NB4 (cell line): Measurements from ENCODE around the gene TASOR2.
A peak's percentile ranks its signal among the peaks of the same experiment; 100 is the strongest.

Experiments
- DNase-seq: peaks from one replicate; pipeline ENCODE4 v3.0.0; 2010; ENCODE audit warnings: low read depth
- H3K4me3 ChIP-seq: one replicate; pipeline ENCODE4 v1.5.1; 2011; ENCODE audit warnings: mild to moderate bottlenecking, low read depth, low read length, moderate library complexity
- MAX ChIP-seq: IDR thresholded peaks from 2 replicates; pipeline ENCODE4 v1.6.1; 2011; ENCODE audit warnings: low read depth, low read length
- MYC ChIP-seq: IDR thresholded peaks from 2 replicates; pipeline ENCODE4 v1.6.1; 2011; ENCODE audit warnings: low read depth, low read length
- POLR2A ChIP-seq: IDR thresholded peaks from 2 replicates; pipeline ENCODE4 v1.6.1; 2011; ENCODE audit warnings: mild to moderate bottlenecking; ENCODE audit not compliant: insufficient read length; ENCODE audit errors: extremely low read depth
- TF ChIP-seq, protein P1 (sequence below): IDR thresholded peaks from one replicate; pipeline ENCODE4 v1.5.1; 2012; ENCODE audit warnings: low read depth, low read length

The TASOR2 gene

GRCh38 chr10:5684318-5684970 is at the start of gene TASOR2:
Gene TASOR2, plus strand, starts transcription at chr10:5684838. Its CDS starts 35,805 bp downstream, at chr10:5720643.
- peak; percentile 95 for DNase-seq
- peak within 1 kb of the TSS; percentile 90 for H3K4me3 ChIP-seq
- TF ChIP-seq POLR2A (no peak), MAX (peak; percentile 96), MYC (peak; percentile 73)
- TF ChIP-seq, protein P1, sequence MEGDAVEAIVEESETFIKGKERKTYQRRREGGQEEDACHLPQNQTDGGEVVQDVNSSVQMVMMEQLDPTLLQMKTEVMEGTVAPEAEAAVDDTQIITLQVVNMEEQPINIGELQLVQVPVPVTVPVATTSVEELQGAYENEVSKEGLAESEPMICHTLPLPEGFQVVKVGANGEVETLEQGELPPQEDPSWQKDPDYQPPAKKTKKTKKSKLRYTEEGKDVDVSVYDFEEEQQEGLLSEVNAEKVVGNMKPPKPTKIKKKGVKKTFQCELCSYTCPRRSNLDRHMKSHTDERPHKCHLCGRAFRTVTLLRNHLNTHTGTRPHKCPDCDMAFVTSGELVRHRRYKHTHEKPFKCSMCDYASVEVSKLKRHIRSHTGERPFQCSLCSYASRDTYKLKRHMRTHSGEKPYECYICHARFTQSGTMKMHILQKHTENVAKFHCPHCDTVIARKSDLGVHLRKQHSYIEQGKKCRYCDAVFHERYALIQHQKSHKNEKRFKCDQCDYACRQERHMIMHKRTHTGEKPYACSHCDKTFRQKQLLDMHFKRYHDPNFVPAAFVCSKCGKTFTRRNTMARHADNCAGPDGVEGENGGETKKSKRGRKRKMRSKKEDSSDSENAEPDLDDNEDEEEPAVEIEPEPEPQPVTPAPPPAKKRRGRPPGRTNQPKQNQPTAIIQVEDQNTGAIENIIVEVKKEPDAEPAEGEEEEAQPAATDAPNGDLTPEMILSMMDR: no peak

- no peak overlapping the region for H3K4me3 ChIP-seq
- TF ChIP-seq POLR2A: no peak
- DNase-seq: no peak
These were observed 49.7 kb upstream of the TASOR2 start for GRCh38 chr10:5634918-5635317.

DNA sequence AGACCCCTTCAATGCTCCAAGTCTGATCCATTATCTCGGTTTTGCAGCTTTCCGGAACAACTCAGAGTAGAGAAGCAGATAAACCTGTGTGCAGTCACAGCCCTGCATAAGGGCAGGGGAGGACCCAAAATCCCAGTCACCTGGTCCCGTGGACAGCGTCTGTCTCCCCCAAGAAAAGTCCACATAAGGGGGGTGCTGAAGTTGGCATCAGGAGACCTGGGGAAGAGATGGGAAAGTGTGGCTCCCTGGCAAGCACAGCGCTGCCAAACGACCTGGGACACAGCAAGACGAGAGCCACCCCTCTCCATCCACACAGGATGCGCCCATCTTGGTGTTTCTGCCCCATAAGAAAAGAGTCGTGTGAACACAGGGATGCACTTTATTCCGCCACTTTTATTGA is 46.1 kb upstream of the TASOR2 start:
- DNase-seq: no peak
- no peak for TF ChIP-seq MYC
- TF ChIP-seq, protein P1: no peak
- no peak for TF ChIP-seq MAX
- TF ChIP-seq POLR2A: no peak
- no peak overlapping the region for H3K4me3 ChIP-seq

GRCh38 chr10:5639066-5639465 is 45.6 kb upstream of the TASOR2 start:
- no peak overlapping the region for H3K4me3 ChIP-seq
- TF ChIP-seq MYC: no peak
- TF ChIP-seq POLR2A: no peak
- no peak for TF ChIP-seq MAX
- TF ChIP-seq, protein P1: no peak
- no peak for DNase-seq

- DNase-seq: no peak
- TF ChIP-seq, protein P1: no peak
- no peak for TF ChIP-seq MAX
- no peak for TF ChIP-seq POLR2A
- no peak for TF ChIP-seq MYC
- no peak overlapping the region for H3K4me3 ChIP-seq
These were observed 44.6 kb upstream of the TASOR2 start for GRCh38 chr10:5640036-5640435.

- no peak overlapping the region for H3K4me3 ChIP-seq
- TF ChIP-seq MYC: no peak
- no peak for TF ChIP-seq POLR2A
- TF ChIP-seq, protein P1: no peak
- TF ChIP-seq MAX: no peak
- no peak for DNase-seq
These were observed 44.1 kb upstream of the TASOR2 start for GRCh38 chr10:5640501-5640900.
